Gastrocnemius medialis (tissue), 4 donors: ENCODE data around the gene FOLR1. TPM values are rescaled to one million over a fixed set of nuclear protein-coding genes. Genes with fewer than 3 reads are reported as not detected.

Source experiments
- ATAC-seq, 2 donors: fragments of 150-250 bp; one replicate each; pipeline ENCODE4 v1.9.1; 2016
- DNase-seq, 2 donors: peaks; one replicate each; pipeline ENCODE4 v3.0.0-alpha.2; 2019
- H3K27ac ChIP-seq, 4 donors: fragments of 200-600 bp; sonication (generic); 1 replicate in 1 of 4; 2 replicates in 3 of 4; pipeline ENCODE4 v1.5.1; 2016 to 2018; ENCODE audit warnings: mild to moderate bottlenecking in 2 of 4, moderate library complexity in 1 of 4
- H3K27me3 ChIP-seq, 3 donors: fragments of 200-600 bp; sonication (generic) in 2 of 3; 1 replicate in 1 of 3; 2 replicates in 2 of 3; pipeline versions ENCODE4 v1.5.1 to v1.6.0; 2016 to 2019; ENCODE audit warnings: mild to moderate bottlenecking in 1 of 3, moderate library complexity in 1 of 3
- H3K36me3 ChIP-seq, 2 donors: fragments of 200-600 bp; sonication (generic) in 1 of 2; one replicate each; pipeline ENCODE4 v1.5.1; 2017 to 2018
- H3K4me1 ChIP-seq, 2 donors: fragments of 200-600 bp; sonication (generic) in 1 of 2; one replicate each; pipeline ENCODE4 v1.5.1; 2016 to 2017; ENCODE audit warnings: mild to moderate bottlenecking in 2 of 2
- H3K4me3 ChIP-seq, 4 donors: fragments of 200-600 bp; sonication (generic) in 3 of 4; 1 replicate in 1 of 4; 2 replicates in 3 of 4; pipeline ENCODE4 v1.5.1; 2016 to 2019; ENCODE audit warnings: mild to moderate bottlenecking in 2 of 4
- H3K9me3 ChIP-seq, 3 donors: fragments of 200-600 bp; sonication (generic) in 2 of 3; 1 replicate in 1 of 3; 2 replicates in 2 of 3; pipeline ENCODE4 v1.5.1; 2016 to 2019
- POLR2A ChIP-seq, 2 donors: fragments of 450-650 bp; IDR thresholded peaks; one replicate each; pipeline ENCODE4 v1.6.1; 2017; ENCODE audit warnings: antibody characterized with exemption in 2 of 2, mild to moderate bottlenecking in 2 of 2, moderate library complexity in 2 of 2
- in situ Hi-C, 4 donors: fragments of 200-750 bp; cut with MboI; loops; one replicate each; pipeline versions ENCODE4 v1.15.0 to v1.8.0; 2017; ENCODE audit warnings: low sequenced_read_pairs in 4 of 4
- intact Hi-C: fragments of 100-400 bp; cut with DNase I; formaldehyde crosslinking; loops from one replicate; pipeline ENCODE4 v1.15.1; 2023; ENCODE audit warnings: low total_unique reads
- total RNA-seq, 4 donors: library from RNA; depleted of rRNA; stranded (reverse); fragments of >200 nt; gene quantifications; one replicate each; pipeline versions ENCODE4 v1.1.0 to v1.2.3, GENCODE V29; 2016
- TF ChIP-seq, protein P1 (sequence below), 5 experiments: fragments of 450-650 bp in 3 of 5; fragments of 200-600 bp in 2 of 5; sonication (generic) in 2 of 5; IDR thresholded peaks in 4 of 5; conservative IDR thresholded peaks in 1 of 5; 1 replicate in 4 of 5; 2 replicates in 1 of 5; pipeline ENCODE4 v1.5.1; 2016 to 2019; ENCODE audit warnings: antibody characterized with exemption in 5 of 5, mild to moderate bottlenecking in 3 of 5, moderate library complexity in 3 of 5

The FOLR1 gene
- total RNA-seq, 4 donors from 2014 or later = not detected

DNA sequence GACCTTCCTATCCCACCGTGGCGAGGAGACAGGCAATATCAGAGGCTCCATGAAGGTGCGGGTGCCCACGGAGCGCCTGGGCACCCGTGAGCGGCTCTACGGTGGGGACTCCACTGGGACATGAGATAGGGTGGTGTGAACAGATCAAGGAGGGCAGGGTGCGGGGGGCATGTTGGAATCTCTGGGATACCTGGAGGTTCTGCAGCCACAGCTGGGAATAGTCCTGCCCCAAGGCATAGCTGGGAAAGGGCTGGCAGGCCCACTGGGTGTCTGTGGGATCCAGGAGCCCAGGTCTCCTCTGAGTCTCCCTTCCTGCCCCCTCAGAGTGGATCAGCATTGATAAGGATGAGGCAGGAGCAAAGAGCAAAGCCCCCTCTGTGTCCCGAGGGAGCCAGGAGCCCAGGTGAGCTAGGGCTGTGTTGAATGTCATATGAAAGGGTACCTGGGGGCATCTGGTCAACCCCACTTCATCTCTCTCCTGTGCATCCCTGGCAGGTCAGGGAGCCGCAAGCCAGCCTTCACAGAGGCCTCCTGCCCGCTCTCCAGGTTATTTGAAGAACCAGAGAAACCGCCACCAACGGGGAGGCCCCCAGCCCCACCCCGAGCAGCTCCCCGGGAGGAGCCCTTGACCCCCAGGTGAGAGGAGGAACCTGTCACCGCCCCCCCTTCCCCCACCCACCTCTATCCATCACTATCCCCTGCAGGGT is 43.6 kb downstream of the FOLR1 start:
- Histone ChIP-seq H3K4me3 (no peak overlapping the region), H3K4me1 (peaks cover 7 to 18% of the 10 kb centered on the region in 2 donors), H3K9me3 (no peaks in the 10 kb centered on the region), H3K27me3 (no peaks in the 10 kb centered on the region), H3K27ac (no peak overlapping the region), H3K36me3 (peaks cover 0 to 68% of the 10 kb centered on the region in 2 donors)
- ATAC-seq (no peak), DNase-seq (no peak)
- no peak for TF ChIP-seq POLR2A (IDR thresholded peaks at IDR 0.05)
- TF ChIP-seq, protein P1, sequence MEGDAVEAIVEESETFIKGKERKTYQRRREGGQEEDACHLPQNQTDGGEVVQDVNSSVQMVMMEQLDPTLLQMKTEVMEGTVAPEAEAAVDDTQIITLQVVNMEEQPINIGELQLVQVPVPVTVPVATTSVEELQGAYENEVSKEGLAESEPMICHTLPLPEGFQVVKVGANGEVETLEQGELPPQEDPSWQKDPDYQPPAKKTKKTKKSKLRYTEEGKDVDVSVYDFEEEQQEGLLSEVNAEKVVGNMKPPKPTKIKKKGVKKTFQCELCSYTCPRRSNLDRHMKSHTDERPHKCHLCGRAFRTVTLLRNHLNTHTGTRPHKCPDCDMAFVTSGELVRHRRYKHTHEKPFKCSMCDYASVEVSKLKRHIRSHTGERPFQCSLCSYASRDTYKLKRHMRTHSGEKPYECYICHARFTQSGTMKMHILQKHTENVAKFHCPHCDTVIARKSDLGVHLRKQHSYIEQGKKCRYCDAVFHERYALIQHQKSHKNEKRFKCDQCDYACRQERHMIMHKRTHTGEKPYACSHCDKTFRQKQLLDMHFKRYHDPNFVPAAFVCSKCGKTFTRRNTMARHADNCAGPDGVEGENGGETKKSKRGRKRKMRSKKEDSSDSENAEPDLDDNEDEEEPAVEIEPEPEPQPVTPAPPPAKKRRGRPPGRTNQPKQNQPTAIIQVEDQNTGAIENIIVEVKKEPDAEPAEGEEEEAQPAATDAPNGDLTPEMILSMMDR (IDR thresholded peaks at IDR 0.05 in 4 of 5, conservative IDR thresholded peaks at IDR 0.05 in 1 of 5) = no peak
- intact Hi-C loops (loop anchor here (5.0 kb wide), 1 partner anchor 177 kb away; no protein-coding TSS in a partner anchor), in situ Hi-C loops (loop anchor here in 1 of 4 donors (10.0 kb wide), 1 partner anchor 189 kb away; no protein-coding TSS in a partner anchor)

DNA sequence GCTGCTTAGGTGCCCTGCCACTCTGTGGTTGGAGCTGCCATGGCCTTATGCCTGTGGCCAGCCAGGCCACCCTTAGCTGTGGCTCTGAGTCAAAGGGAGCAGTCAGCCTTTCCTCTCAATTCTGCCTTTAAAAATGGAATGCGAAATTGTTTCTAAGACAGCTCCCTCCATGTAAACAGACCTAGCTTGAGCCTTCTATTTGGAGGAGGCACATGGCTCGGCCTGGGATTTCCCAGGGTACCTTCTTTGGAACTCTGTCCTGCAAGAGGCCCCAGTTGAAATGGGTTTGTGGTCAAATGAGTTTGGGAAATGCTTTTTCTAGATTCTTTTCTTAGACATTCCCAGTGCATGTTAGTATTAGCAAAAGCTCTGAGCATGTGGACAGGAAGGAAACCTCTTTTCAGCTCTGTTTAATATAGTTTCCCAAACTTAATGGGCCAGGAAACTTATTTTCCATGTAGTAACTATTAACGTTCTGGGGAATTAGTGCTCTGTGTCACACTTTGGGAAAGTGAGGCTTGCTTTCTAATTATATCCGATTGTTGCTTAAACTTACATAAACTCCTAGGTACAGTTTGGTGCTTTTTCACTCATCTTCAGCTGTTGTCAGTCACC is 44.2 kb downstream of the FOLR1 start:
- in situ Hi-C loops (loop anchor here in 1 of 4 donors (10.0 kb wide), 1 partner anchor 189 kb away; no protein-coding TSS in a partner anchor), intact Hi-C loops (loop anchor here (5.0 kb wide), 1 partner anchor 176 kb away; no protein-coding TSS in a partner anchor)
- Histone ChIP-seq H3K27ac (peak overlapping the region in 2 of 4 donors; percentile 15 to 27), H3K4me1 (peaks cover 10 to 22% of the 10 kb centered on the region in 2 donors), H3K4me3 (no peak overlapping the region), H3K9me3 (no peaks in the 10 kb centered on the region), H3K36me3 (peaks cover 0 to 61% of the 10 kb centered on the region in 2 donors), H3K27me3 (peaks cover 0 to 5% (median 3%) of the 10 kb centered on the region in 3 donors)
- TF ChIP-seq POLR2A (IDR thresholded peaks at IDR 0.05) = no peak
- TF ChIP-seq, protein P1 (IDR thresholded peaks at IDR 0.05 in 4 of 5, conservative IDR thresholded peaks at IDR 0.05 in 1 of 5) = no peak
- ATAC-seq = no peak
- DNase-seq = no peak

DNA sequence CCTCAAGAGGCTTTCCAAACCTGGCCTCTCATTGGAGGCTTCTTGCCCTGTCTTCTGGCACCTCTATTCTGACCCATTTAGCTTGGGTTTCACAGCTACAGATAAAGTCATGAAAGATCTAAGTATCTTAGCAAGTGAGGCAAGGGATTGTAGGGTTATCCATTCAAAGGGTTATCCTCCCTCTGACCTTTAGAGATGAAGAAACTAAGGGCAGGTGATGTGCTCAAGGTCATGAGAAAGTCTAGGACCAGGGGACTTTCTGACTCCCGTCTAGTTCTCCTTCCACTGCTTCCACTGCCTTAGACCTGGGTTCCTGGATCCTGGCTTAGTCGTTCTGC is 44.8 kb downstream of the FOLR1 start:
- Histone ChIP-seq H3K4me3 (no peak overlapping the region), H3K36me3 (peaks cover 0 to 55% of the 10 kb centered on the region in 2 donors), H3K9me3 (no peaks in the 10 kb centered on the region), H3K27ac (peak overlapping the region in 2 of 4 donors; percentile 15 to 27), H3K27me3 (peaks cover 2 to 7% (median 5%) of the 10 kb centered on the region in 3 donors), H3K4me1 (peaks cover 10 to 22% of the 10 kb centered on the region in 2 donors)
- DNase-seq (no peak), ATAC-seq (no peak)
- TF ChIP-seq, protein P1 (IDR thresholded peaks at IDR 0.05 in 4 of 5, conservative IDR thresholded peaks at IDR 0.05 in 1 of 5) = no peak
- TF ChIP-seq POLR2A (IDR thresholded peaks at IDR 0.05) = no peak
- in situ Hi-C loops = loop anchor here in 1 of 4 donors (10.0 kb wide), 1 partner anchor 188 kb away; no protein-coding TSS in a partner anchor
- intact Hi-C loops = loop anchor here (5.0 kb wide), 1 partner anchor 176 kb away; no protein-coding TSS in a partner anchor

DNA sequence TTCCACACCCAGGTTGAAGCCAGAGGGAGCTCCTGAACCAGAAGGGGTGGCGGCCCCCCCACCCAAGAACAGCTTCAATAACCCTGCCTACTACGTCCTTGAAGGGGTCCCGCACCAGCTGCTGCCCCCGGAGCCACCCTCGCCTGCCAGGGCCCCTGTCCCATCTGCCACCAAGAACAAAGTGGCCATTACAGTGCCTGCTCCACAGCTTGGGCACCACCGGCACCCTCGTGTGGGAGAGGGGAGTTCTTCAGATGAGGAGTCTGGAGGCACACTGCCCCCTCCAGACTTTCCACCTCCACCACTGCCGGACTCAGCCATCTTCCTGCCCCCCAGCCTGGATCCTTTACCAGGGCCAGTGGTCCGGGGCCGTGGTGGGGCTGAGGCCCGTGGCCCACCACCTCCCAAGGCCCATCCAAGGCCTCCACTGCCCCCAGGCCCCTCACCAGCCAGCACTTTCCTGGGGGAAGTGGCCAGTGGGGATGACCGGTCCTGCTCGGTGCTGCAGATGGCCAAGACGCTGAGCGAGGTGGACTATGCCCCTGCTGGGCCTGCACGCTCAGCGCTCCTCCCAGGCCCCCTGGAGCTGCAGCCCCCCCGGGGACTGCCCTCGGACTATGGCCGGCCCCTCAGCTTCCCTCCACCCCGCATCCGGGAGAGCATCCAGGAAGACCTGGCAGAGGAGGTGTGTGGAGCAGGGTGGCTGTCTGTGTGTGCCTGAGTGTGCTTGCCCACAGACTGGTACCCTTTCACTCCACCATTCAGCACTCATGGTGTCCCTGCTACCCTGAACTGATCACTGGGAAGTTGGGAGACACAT is 45.4 kb downstream of the FOLR1 start:
- ATAC-seq (no peak), DNase-seq (peak in 1 of 2 donors; percentile 12)
- in situ Hi-C loops (loop anchor here in 1 of 4 donors (10.0 kb wide), 1 partner anchor 187 kb away; no protein-coding TSS in a partner anchor), intact Hi-C loops (loop anchor here (5.0 kb wide), 1 partner anchor 175 kb away; no protein-coding TSS in a partner anchor)
- Histone ChIP-seq H3K27ac (peak overlapping the region in 2 of 4 donors; percentile 15 to 27), H3K27me3 (peaks cover 5 to 12% (median 8%) of the 10 kb centered on the region in 3 donors), H3K4me3 (no peak overlapping the region), H3K36me3 (peaks cover 0 to 50% of the 10 kb centered on the region in 2 donors), H3K9me3 (no peaks in the 10 kb centered on the region), H3K4me1 (peaks cover 10 to 22% of the 10 kb centered on the region in 2 donors)
- TF ChIP-seq, protein P1 (IDR thresholded peaks at IDR 0.05 in 4 of 5, conservative IDR thresholded peaks at IDR 0.05 in 1 of 5) = no peak
- no peak for TF ChIP-seq POLR2A (IDR thresholded peaks at IDR 0.05)
